PC-9 (cell line): ENCODE measurements around the gene TPST2.

Experiments used
- EZH2 ChIP-seq: fragments of 200-600 bp; sonication (generic); IDR thresholded peaks from 2 replicates; pipeline ENCODE4 v1.8.0; 2017; ENCODE audit warnings: antibody characterized with exemption, low read depth
- TF ChIP-seq, protein P1 (sequence below): fragments of 200-600 bp; sonication (generic); conservative IDR thresholded peaks from 2 replicates; pipeline ENCODE4 v1.6.1; 2017; ENCODE audit warnings: mixed run types, antibody characterized with exemption, mild to moderate bottlenecking, moderate library complexity

DNA sequence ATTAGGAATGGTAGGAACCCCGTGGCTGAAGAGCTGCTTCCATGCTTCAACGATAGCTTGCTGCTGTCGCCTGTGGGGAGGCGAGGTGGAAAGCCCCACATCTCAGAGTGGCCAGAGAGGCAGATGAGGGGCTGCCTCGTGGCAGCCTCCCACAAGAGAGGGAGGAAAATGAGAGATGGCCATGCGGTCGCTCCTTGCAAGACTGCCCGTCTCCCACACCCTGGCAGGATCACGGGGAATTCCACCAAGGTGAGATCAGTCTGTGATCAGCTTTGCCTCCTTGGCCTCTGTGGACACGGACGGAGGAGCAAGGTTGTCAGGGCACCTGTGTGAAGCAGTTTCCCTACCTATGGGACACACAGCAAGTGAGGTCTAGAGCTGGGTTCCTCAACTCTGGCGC, 34.9 kb upstream of the TPST2 start:
- TF ChIP-seq, protein P1, sequence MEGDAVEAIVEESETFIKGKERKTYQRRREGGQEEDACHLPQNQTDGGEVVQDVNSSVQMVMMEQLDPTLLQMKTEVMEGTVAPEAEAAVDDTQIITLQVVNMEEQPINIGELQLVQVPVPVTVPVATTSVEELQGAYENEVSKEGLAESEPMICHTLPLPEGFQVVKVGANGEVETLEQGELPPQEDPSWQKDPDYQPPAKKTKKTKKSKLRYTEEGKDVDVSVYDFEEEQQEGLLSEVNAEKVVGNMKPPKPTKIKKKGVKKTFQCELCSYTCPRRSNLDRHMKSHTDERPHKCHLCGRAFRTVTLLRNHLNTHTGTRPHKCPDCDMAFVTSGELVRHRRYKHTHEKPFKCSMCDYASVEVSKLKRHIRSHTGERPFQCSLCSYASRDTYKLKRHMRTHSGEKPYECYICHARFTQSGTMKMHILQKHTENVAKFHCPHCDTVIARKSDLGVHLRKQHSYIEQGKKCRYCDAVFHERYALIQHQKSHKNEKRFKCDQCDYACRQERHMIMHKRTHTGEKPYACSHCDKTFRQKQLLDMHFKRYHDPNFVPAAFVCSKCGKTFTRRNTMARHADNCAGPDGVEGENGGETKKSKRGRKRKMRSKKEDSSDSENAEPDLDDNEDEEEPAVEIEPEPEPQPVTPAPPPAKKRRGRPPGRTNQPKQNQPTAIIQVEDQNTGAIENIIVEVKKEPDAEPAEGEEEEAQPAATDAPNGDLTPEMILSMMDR: no peak
- no peak for TF ChIP-seq EZH2
